Astrocyte of the cerebellum (primary cell): ENCODE measurements around the gene HOXD13.

Experiments
- DNase-seq: peaks from one replicate; pipeline ENCODE4 v3.0.0-alpha.2; 2011; ENCODE audit warnings: low read depth
- H3K4me3 ChIP-seq: 2 replicates; pipeline ENCODE4 v1.5.1; 2011; ENCODE audit warnings: mild to moderate bottlenecking, low read depth, low read length, moderate library complexity
- in situ Hi-C: cut with HindIII; loops from 2 replicates; pipeline ENCODE4 v1.10.0; 2017; ENCODE audit warnings: low sequenced_read_pairs
- TF ChIP-seq, protein P1 (sequence below): IDR thresholded peaks from 2 replicates; pipeline ENCODE4 v1.5.1; 2012; ENCODE audit warnings: low read length, low read depth, moderate library complexity, mild to moderate bottlenecking; ENCODE audit errors: missing control alignments

The HOXD13 gene

DNA sequence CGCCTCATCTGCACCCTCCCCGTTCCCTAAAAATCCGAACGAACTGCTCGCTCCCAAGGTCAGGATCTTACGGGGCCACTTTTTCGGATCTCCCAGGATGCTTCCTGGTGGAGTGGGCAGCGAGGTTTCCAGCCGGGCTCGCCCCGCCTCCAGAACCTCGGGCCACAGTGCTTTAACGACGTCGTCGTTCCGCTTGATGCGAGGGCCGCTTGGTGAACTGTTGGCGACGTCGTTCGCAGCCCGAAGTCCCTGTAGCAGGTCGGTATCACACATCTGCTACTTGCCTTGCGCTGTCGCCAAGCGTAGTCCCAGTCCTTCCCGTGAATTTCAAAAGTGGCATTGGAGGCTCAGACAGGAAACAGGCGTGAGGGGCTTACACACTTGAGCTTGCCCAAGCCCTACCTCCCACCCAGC, 24.1 kb upstream of the HOXD13 start:
- no peak for DNase-seq
- in situ Hi-C loops: loop anchor here (25.0 kb wide), 1 partner anchor 381 kb away; no protein-coding TSS in a partner anchor
- H3K4me3 ChIP-seq: no peak overlapping the region
- TF ChIP-seq, protein P1, sequence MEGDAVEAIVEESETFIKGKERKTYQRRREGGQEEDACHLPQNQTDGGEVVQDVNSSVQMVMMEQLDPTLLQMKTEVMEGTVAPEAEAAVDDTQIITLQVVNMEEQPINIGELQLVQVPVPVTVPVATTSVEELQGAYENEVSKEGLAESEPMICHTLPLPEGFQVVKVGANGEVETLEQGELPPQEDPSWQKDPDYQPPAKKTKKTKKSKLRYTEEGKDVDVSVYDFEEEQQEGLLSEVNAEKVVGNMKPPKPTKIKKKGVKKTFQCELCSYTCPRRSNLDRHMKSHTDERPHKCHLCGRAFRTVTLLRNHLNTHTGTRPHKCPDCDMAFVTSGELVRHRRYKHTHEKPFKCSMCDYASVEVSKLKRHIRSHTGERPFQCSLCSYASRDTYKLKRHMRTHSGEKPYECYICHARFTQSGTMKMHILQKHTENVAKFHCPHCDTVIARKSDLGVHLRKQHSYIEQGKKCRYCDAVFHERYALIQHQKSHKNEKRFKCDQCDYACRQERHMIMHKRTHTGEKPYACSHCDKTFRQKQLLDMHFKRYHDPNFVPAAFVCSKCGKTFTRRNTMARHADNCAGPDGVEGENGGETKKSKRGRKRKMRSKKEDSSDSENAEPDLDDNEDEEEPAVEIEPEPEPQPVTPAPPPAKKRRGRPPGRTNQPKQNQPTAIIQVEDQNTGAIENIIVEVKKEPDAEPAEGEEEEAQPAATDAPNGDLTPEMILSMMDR: no peak

DNA sequence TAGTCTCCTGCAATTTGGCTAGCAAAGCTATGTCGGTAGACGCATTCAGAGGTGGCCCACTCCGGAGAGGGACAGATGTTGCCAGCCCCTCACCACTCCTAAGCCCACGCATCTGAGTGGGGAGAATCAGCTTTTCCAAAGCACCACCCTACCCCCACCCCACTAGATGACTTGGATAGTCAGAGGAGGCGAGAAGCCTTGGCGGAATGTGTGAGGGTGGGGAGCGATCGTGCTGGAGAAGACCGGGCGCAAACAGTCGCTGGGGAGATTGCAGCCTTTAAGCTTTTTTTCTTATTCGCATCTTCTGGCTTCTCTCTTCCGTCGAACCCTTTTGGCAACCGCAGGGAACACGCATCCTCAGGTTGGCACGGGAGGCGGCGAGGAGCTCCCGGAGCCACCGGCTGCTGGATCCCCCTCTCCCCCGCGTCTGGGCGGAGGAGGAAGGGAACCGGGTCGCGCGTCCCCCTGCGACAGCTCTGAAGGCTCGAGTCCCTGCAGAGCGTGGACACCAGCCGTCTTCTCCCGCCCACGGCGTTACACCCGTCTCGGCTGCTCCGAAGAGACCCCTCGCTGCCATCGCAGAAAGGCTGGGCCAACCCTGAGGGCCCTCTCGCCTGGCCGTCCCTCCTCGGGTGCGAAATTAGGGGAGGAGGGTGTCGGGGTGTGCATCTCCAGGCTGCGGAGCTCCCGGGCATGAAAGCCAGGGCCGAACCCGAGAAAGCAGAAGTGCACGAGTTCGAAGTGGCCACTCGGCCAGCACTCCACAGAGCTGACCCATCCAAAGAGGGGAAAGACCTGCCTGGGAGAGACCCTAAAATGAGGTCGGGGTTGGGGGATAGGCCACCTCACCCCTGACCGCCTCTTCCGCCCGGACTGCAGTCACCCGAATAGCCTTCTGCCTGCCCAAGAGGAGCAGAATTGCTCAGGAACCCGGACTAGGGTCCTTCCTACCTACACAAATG, 20.9 kb upstream of the HOXD13 start:
- H3K4me3 ChIP-seq: no peak overlapping the region
- in situ Hi-C loops: loop anchor here (25.0 kb wide), 1 partner anchor 384 kb away; no protein-coding TSS in a partner anchor
- TF ChIP-seq, protein P1: no peak
- DNase-seq: no peak

DNA sequence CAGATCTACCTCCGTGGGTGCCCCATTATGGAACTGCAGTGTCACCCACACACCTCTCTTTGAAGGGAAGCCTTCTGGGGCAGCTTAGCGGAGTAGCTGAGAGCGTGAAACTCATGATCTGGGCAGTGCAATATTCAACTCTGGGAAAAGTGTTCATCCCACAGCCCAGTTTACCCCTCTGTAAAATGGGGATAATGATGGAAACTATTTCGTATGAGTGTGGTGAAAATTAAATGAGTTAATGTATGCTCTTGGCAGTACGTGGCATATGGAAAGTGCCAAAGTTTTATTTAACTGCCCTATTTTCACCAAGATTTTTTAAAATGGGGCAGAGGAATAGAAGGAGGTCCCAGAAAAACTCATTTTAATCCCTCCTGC, 20.2 kb upstream of the HOXD13 start:
- TF ChIP-seq, protein P1: no peak
- no peak overlapping the region for H3K4me3 ChIP-seq
- in situ Hi-C loops: loop anchor here (25.0 kb wide), 1 partner anchor 385 kb away; no protein-coding TSS in a partner anchor
- DNase-seq: no peak

DNA sequence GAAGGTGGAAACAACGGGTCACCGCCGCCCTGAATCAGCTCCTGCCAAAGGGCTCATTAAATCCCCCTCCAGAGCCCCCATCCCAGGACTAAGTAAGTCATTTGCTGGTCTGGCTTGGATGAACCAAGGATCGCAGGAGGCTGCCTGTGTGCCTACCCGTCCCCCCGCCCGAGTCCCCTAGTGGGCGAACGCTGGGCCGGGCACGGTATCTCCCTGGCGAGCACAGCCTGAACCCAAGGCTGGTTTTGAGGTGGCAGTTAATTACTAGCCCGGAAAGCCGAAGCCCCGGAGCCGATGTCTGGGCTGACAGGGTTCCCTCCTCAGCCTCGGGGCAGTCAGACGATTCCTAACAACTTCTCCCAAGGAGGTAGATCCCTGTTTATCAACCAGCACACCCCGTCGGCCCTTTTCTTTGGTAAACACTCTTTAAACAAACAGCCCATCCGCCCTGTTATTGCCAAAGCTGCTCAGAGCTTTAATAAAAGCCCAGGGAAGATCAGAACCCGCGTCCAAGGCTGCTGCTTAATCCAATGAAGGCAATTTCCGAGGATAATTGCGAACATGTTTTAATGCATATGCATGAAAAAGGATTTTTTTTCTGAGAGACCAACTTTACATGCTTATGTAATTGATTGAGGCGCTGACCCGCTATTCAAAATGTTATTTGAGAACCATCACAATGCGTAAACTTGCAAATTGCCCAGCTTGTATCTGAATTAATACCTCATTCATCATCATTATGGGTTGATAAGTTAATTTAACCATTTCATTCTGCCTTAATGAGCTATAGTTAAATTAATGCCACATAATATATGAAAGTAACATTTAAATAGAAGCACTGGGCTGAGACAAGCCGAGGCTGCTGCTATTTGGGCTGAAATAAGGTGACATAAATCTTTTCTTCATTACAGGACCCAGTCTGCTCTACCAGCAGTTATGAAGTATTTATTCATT, 19.3 kb upstream of the HOXD13 start:
- TF ChIP-seq, protein P1: no peak
- H3K4me3 ChIP-seq: no peak overlapping the region
- no peak for DNase-seq
- in situ Hi-C loops: loop anchor here (25.0 kb wide), 1 partner anchor 386 kb away; no protein-coding TSS in a partner anchor

DNA sequence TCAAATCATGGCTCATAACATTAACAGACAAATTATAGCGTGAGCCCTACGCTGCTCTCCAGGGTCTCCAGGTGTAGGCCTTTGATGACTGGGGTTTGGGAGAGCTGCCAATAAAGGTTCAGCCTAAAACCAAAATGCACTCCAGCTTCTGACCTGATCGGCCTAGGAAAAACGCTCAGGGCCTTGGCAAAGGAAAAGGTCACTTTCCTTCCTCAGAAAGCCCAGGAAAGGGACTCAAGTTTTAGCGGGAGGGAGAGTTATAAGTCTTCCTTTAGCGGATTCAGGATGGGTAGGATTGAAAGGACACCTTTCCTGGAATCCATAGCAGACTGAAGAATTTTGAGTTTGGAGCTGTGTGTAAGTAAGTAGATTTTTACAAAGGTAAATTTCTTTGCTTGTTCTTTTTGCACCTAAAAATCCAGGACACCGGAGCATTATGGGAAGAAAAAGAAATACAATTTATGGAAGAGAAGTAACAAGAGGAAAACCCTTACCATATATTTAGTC, 17.5 kb upstream of the HOXD13 start:
- in situ Hi-C loops: loop anchor here (25.0 kb wide), 2 partner anchors 388 to 1163 kb away; no protein-coding TSS in a partner anchor
- TF ChIP-seq, protein P1: no peak
- H3K4me3 ChIP-seq: no peak overlapping the region
- DNase-seq: no peak

DNA sequence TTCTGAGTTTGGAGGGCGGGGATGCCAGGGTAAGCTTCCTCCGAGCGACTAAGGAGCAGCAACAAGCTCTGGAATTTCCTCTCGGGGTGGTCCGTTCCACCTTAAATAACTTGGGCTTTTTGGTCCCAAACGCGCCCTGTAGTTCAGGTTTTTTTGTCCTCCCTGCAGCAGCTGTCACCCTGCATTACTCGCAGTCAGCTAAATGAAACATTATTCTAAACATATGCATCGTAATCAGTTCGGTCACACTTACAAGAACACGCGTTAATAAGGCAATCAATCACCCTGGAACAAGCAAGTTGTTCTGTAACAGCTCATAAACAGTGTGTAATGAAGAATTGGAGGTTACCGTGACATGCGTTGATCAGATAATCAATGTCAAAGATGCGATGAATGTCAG, 17.0 kb upstream of the HOXD13 start:
- H3K4me3 ChIP-seq: no peak overlapping the region
- no peak for DNase-seq
- TF ChIP-seq, protein P1: no peak
- in situ Hi-C loops: loop anchor here (25.0 kb wide), 1 partner anchor 1163 kb away; no protein-coding TSS in a partner anchor
